BE2C (cell line): ENCODE data around the gene BLID.

Experiments used
- DNase-seq: peaks from one replicate; pipeline ENCODE4 v3.0.0-alpha.2; 2020
- H3K27me3 ChIP-seq: fragments of 250-450 bp; sonication (Bioruptor Pico); 2 replicates; pipeline ENCODE4 v1.5.1; 2020; ENCODE audit warnings: mild to moderate bottlenecking
- H3K36me3 ChIP-seq: fragments of 250-450 bp; sonication (Bioruptor Pico); 2 replicates; pipeline ENCODE4 v1.5.1; 2020; ENCODE audit warnings: mild to moderate bottlenecking
- H3K4me1 ChIP-seq: fragments of 250-450 bp; sonication (Bioruptor Pico); 2 replicates; pipeline ENCODE4 v1.5.1; 2020
- H3K4me3 ChIP-seq: 2 replicates; pipeline ENCODE4 v1.5.1; 2011; ENCODE audit warnings: low read depth, low read length
- H3K9me3 ChIP-seq: fragments of 250-450 bp; sonication (Bioruptor Pico); 2 replicates; pipeline ENCODE4 v1.5.1; 2020
- CTCF ChIP-seq: IDR thresholded peaks from 2 replicates; pipeline ENCODE4 v1.5.1; 2012; ENCODE audit warnings: mild to moderate bottlenecking, low read depth, low read length

Gene BLID

GRCh38 chr11:122159173-122159721, 43.2 kb upstream of the BLID start:
- Histone ChIP-seq H3K36me3 (no peaks in the 10 kb centered on the region), H3K9me3 (no peaks in the 10 kb centered on the region), H3K4me3 (peak overlapping the region; percentile 35), H3K27me3 (no peaks in the 10 kb centered on the region), H3K4me1 (no peaks in the 10 kb centered on the region)
- peak; percentile 13 for DNase-seq
- TF ChIP-seq CTCF, result no peak

- H3K27me3 ChIP-seq, result no peaks in the 10 kb centered on the region
- no peak for DNase-seq
- H3K36me3 ChIP-seq, result no peaks in the 10 kb centered on the region
- TF ChIP-seq CTCF, result no peak
- no peaks in the 10 kb centered on the region for H3K9me3 ChIP-seq
- H3K4me3 ChIP-seq, result no peak overlapping the region
- no peaks in the 10 kb centered on the region for H3K4me1 ChIP-seq
These were observed 42.2 kb upstream of the BLID start for GRCh38 chr11:122158171-122158570.

- TF ChIP-seq CTCF, result no peak
- Histone ChIP-seq H3K9me3 (no peaks in the 10 kb centered on the region), H3K27me3 (no peaks in the 10 kb centered on the region), H3K36me3 (no peaks in the 10 kb centered on the region), H3K4me3 (peak overlapping the region; percentile 9), H3K4me1 (no peaks in the 10 kb centered on the region)
- no peak for DNase-seq
These were observed 41.7 kb upstream of the BLID start for GRCh38 chr11:122157653-122158161.

- TF ChIP-seq CTCF, result no peak
- H3K4me1 ChIP-seq, result no peaks in the 10 kb centered on the region
- no peaks in the 10 kb centered on the region for H3K9me3 ChIP-seq
- no peaks in the 10 kb centered on the region for H3K36me3 ChIP-seq
- no peaks in the 10 kb centered on the region for H3K27me3 ChIP-seq
- H3K4me3 ChIP-seq, result peak overlapping the region; percentile 9; the same call in 1 of the 2 replicates
- DNase-seq, result no peak
These were observed 40.9 kb upstream of the BLID start for GRCh38 chr11:122156940-122157382.

GRCh38 chr11:122155765-122156527, 39.9 kb upstream of the BLID start:
- H3K9me3 ChIP-seq, result no peaks in the 10 kb centered on the region
- H3K4me1 ChIP-seq, result no peaks in the 10 kb centered on the region
- no peak for DNase-seq
- no peak overlapping the region for H3K4me3 ChIP-seq
- H3K36me3 ChIP-seq, result no peaks in the 10 kb centered on the region
- H3K27me3 ChIP-seq, result no peaks in the 10 kb centered on the region
- TF ChIP-seq CTCF, result no peak

- Histone ChIP-seq H3K4me3 (no peak overlapping the region), H3K36me3 (no peaks in the 10 kb centered on the region), H3K4me1 (no peaks in the 10 kb centered on the region), H3K27me3 (peaks cover 3% of the 10 kb centered on the region; the same call in 1 of the 2 replicates), H3K9me3 (no peaks in the 10 kb centered on the region)
- no peak for DNase-seq
- TF ChIP-seq CTCF, result no peak
These were observed 39.0 kb upstream of the BLID start for GRCh38 chr11:122154994-122155393.
